ENCODE results near the gene NAT14. TPM values are rescaled to one million over a fixed set of nuclear protein-coding genes. Genes with fewer than 3 reads are reported as not detected.

Gene NAT14
- total and polyA plus RNA-seq, 2 donors from 2014 or later: 42.6 to 45.0 TPM

- TF ChIP-seq, protein P1, sequence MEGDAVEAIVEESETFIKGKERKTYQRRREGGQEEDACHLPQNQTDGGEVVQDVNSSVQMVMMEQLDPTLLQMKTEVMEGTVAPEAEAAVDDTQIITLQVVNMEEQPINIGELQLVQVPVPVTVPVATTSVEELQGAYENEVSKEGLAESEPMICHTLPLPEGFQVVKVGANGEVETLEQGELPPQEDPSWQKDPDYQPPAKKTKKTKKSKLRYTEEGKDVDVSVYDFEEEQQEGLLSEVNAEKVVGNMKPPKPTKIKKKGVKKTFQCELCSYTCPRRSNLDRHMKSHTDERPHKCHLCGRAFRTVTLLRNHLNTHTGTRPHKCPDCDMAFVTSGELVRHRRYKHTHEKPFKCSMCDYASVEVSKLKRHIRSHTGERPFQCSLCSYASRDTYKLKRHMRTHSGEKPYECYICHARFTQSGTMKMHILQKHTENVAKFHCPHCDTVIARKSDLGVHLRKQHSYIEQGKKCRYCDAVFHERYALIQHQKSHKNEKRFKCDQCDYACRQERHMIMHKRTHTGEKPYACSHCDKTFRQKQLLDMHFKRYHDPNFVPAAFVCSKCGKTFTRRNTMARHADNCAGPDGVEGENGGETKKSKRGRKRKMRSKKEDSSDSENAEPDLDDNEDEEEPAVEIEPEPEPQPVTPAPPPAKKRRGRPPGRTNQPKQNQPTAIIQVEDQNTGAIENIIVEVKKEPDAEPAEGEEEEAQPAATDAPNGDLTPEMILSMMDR (IDR thresholded peaks at IDR 0.05; ENCODE audit: borderline replicate concordance, extremely low read depth, insufficient read depth): no peak
- FAIRE-seq (no peak), DNase-seq (peak; percentile 62 to 92 (median 74))
- intact Hi-C loops (cut with DNase I): no loop called here
- H3K9ac ChIP-seq (ENCODE audit: low read length in 3 of 3): peak overlapping the region in 1 of 3 donors; percentile 40
- H3K27me3 ChIP-seq (ENCODE audit: control insufficient read depth, insufficient read depth, low read length): no peaks in the 10 kb centered on the region
- peak overlapping the region; percentile 59 to 68 for H3K27ac ChIP-seq (ENCODE audit: low read depth in 2 of 2, low read length in 2 of 2)
- no peaks in the 10 kb centered on the region for H3K9me3 ChIP-seq (ENCODE audit: control insufficient read depth in 2 of 3, insufficient read depth in 1 of 3, low read length in 3 of 3)
- H3K4me3 ChIP-seq (ENCODE audit: low read length in 3 of 3): no peak overlapping the region
- peaks cover 0 to 24% (median 5%) of the 10 kb centered on the region in 3 donors for H3K4me1 ChIP-seq (ENCODE audit: control insufficient read depth in 2 of 3, insufficient read depth in 2 of 3, low read depth in 1 of 3, low read length in 3 of 3)
- no peaks in the 10 kb centered on the region for H3K36me3 ChIP-seq (ENCODE audit: control insufficient read depth in 2 of 3, insufficient read depth in 3 of 3, low read length in 3 of 3)
Measured at GRCh38 chr19:55486971-55487923, 2.3 kb downstream of the NAT14 start.

GRCh38 chr19:55487924-55488687 lies 3.1 kb downstream of the NAT14 start, which contains the start of gene SSC5D:
Gene SSC5D (plus strand): TSS chr19:55488436. CDS start chr19:55488590, 154 bp downstream.
- no peaks in the 10 kb centered on the region for H3K9me3 ChIP-seq (ENCODE audit: control insufficient read depth in 2 of 3, insufficient read depth in 1 of 3, low read length in 3 of 3)
- no peak within 1 kb of the TSS for H3K4me3 ChIP-seq (ENCODE audit: low read length in 3 of 3)
- peak within 1 kb of the TSS; percentile 59 to 68 for H3K27ac ChIP-seq (ENCODE audit: low read depth in 2 of 2, low read length in 2 of 2)
- no peak for FAIRE-seq
- H3K27me3 ChIP-seq (ENCODE audit: control insufficient read depth, insufficient read depth, low read length): no peaks in the 10 kb centered on the region
- peak within 1 kb of the TSS in 1 of 3 donors; percentile 40 for H3K9ac ChIP-seq (ENCODE audit: low read length in 3 of 3)
- peak in 3 of 5 donors; percentile 63 to 87 (median 73) for DNase-seq
- intact Hi-C loops (cut with DNase I): no loop called here
- H3K36me3 ChIP-seq (ENCODE audit: control insufficient read depth in 2 of 3, insufficient read depth in 3 of 3, low read length in 3 of 3): no peaks in the 10 kb centered on the region
- TF ChIP-seq, protein P1 (IDR thresholded peaks at IDR 0.05; ENCODE audit: borderline replicate concordance, extremely low read depth, insufficient read depth): no peak
- H3K4me1 ChIP-seq (ENCODE audit: control insufficient read depth in 2 of 3, insufficient read depth in 2 of 3, low read depth in 1 of 3, low read length in 3 of 3): peaks cover 0 to 24% (median 5%) of the 10 kb centered on the region in 3 donors

- H3K27ac ChIP-seq (ENCODE audit: low read depth in 2 of 2, low read length in 2 of 2): no peak overlapping the region
- TF ChIP-seq, protein P1 (IDR thresholded peaks at IDR 0.05; ENCODE audit: borderline replicate concordance, extremely low read depth, insufficient read depth): no peak
- peaks cover 0 to 22% (median 5%) of the 10 kb centered on the region in 3 donors for H3K4me1 ChIP-seq (ENCODE audit: control insufficient read depth in 2 of 3, insufficient read depth in 2 of 3, low read depth in 1 of 3, low read length in 3 of 3)
- H3K4me3 ChIP-seq (ENCODE audit: low read length in 3 of 3): no peak overlapping the region
- intact Hi-C loops (cut with DNase I): no loop called here
- H3K9me3 ChIP-seq (ENCODE audit: control insufficient read depth in 2 of 3, insufficient read depth in 1 of 3, low read length in 3 of 3): no peaks in the 10 kb centered on the region
- peak in 1 of 5 donors; percentile 72 for DNase-seq
- H3K27me3 ChIP-seq (ENCODE audit: control insufficient read depth, insufficient read depth, low read length): no peaks in the 10 kb centered on the region
- FAIRE-seq: no peak
- H3K9ac ChIP-seq (ENCODE audit: low read length in 3 of 3): no peak overlapping the region
- no peaks in the 10 kb centered on the region for H3K36me3 ChIP-seq (ENCODE audit: control insufficient read depth in 2 of 3, insufficient read depth in 3 of 3, low read length in 3 of 3)
Measured at GRCh38 chr19:55488986-55489710, 4.2 kb downstream of the NAT14 start.
